Heart left ventricle (tissue), 16 donors: ENCODE results near the gene TARDBP. TPM values are rescaled to one million over a fixed set of nuclear protein-coding genes. Genes with fewer than 3 reads are reported as not detected.

Experiments used
- ATAC-seq, 4 donors: fragments of 200-7000 bp; cut with Tn5 transposase; one replicate each; pipeline ENCODE4 v1.9.1; 2020 to 2022; ENCODE audit warnings: moderate library complexity in 4 of 4, mild to moderate bottlenecking in 3 of 4, moderate number of reproducible peaks in 1 of 4
- DNase-seq, 5 donors: peaks; one replicate each; pipeline ENCODE4 v3.0.0-alpha.2; 2020
- H3K27ac ChIP-seq, 12 donors: fragments of 200-600 bp; sonication (generic) in 4 of 12; one replicate each; pipeline versions ENCODE4 v1.5.0 to v1.8.0; 2016 to 2022; ENCODE audit warnings: mild to moderate bottlenecking in 2 of 12
- H3K27me3 ChIP-seq, 9 donors: fragments of 200-600 bp; sonication (generic) in 2 of 9; one replicate each; pipeline versions ENCODE4 v1.5.1 to v1.8.0; 2016 to 2022; ENCODE audit warnings: mild to moderate bottlenecking in 3 of 9
- H3K36me3 ChIP-seq, 9 donors: fragments of 200-600 bp; sonication (generic) in 2 of 9; one replicate each; pipeline versions ENCODE4 v1.5.0 to v1.8.0; 2018 to 2022; ENCODE audit warnings: mild to moderate bottlenecking in 2 of 9
- H3K4me1 ChIP-seq, 12 donors: fragments of 200-600 bp; sonication (generic) in 4 of 12; one replicate each; pipeline versions ENCODE4 v1.5.0 to v1.8.0; 2016 to 2022; ENCODE audit warnings: mild to moderate bottlenecking in 3 of 12
- H3K4me3 ChIP-seq, 12 donors: fragments of 200-600 bp; sonication (generic) in 4 of 12; one replicate each; pipeline versions ENCODE4 v1.5.0 to v1.8.0; 2017 to 2022; ENCODE audit warnings: mild to moderate bottlenecking in 9 of 12, moderate library complexity in 4 of 12
- H3K9me3 ChIP-seq, 12 donors: fragments of 200-600 bp; sonication (generic) in 4 of 12; one replicate each; pipeline versions ENCODE4 v1.5.0 to v1.8.0; 2016 to 2022; ENCODE audit warnings: mild to moderate bottlenecking in 1 of 12
- CTCF ChIP-seq, 12 donors: fragments of 200-600 bp; sonication (generic) in 4 of 12; IDR thresholded peaks; one replicate each; pipeline versions ENCODE4 v1.5.0 to v1.8.0; 2018 to 2022; ENCODE audit warnings: antibody characterized with exemption in 12 of 12, mild to moderate bottlenecking in 5 of 12
- POLR2A ChIP-seq, 2 donors: fragments of 450-650 bp; IDR thresholded peaks; one replicate each; pipeline ENCODE4 v1.6.1; 2017; ENCODE audit warnings: antibody characterized with exemption in 2 of 2, mild to moderate bottlenecking in 2 of 2, moderate library complexity in 2 of 2
- WGBS, 4 donors: extraction: QIAGEN DNeasy Blood & Tissue Kit in 2 of 4; methylation state at CpG; one replicate each; pipeline versions ENCODE4 v1.1.5 to v1.1.7; 2013 to 2018; 5-methylcytosine and 5-hydroxymethylcytosine counted together
- intact Hi-C, 10 donors: fragments of 100-400 bp; cut with DNase I; formaldehyde crosslinking; loops; one replicate each; pipeline versions ENCODE4 v1.11.1 to v1.14.2; 2022
- polyA plus RNA-seq, 2 donors: library from polyadenylated mRNA; stranded (reverse); fragments of 200-250 nt; gene quantifications; one replicate each; pipeline ENCODE4 v1.2.3, GENCODE V29; 2013
- total RNA-seq, 9 donors: library from RNA; depleted of rRNA in 2 of 9; stranded (reverse); fragments of >200 nt in 2 of 9; fragmentation: NEBNext Ultra II Directional in 3 of 9; extraction: Animal tissue kit (Norgen Biotek cat#: 25700) in 3 of 9; gene quantifications; one replicate each; pipeline versions ENCODE4 v1.1.0 to v1.2.4, GENCODE V29; 2016 to 2023
- donor health status: ischemic (EF 13 %, LVEDD 7.1; RV severe dilation, severe dysfunction).
- donor health status: healthy with polysubstance abuse.
- donor health status: DM: no; HTN: yes; CAD: no.
- donor health status: DM: no; HTN: no; CAD: no.
- donor health status: ischemic (EF 25% LVEDD 6.9; RV normal size, moderate dysfunction).
- donor health status: ischemic (EF 25% LVEDD 5.7; RV mildly dilated, moderate dysfunction).
- donor health status: healthy.
- donor health status: DM: yes; HTN: yes; CAD: no.
- donor health status: ischemic (EF 35%, LVEDD 5.7; RV mildly dilated, moderate dysfunction).
- donor health status: nonischemic (EF 11% LVEDD 7.7; RV severe dilation, severe dysfunction).
- donor health status: DM: yes; HTN: yes; CAD: no.
- donor health status: PGD.
- donor health status: ischemic (EF 29% LVEDD 5.4; RV normal size, mild dysfunction).
- donor health status: nonischemic (EF 23%, LVEDD 6.1; RV moderate dilation, normal function).

The TARDBP gene
- total and polyA plus RNA-seq, 11 donors, result 66.3 to 138 (median 103) TPM

DNA sequence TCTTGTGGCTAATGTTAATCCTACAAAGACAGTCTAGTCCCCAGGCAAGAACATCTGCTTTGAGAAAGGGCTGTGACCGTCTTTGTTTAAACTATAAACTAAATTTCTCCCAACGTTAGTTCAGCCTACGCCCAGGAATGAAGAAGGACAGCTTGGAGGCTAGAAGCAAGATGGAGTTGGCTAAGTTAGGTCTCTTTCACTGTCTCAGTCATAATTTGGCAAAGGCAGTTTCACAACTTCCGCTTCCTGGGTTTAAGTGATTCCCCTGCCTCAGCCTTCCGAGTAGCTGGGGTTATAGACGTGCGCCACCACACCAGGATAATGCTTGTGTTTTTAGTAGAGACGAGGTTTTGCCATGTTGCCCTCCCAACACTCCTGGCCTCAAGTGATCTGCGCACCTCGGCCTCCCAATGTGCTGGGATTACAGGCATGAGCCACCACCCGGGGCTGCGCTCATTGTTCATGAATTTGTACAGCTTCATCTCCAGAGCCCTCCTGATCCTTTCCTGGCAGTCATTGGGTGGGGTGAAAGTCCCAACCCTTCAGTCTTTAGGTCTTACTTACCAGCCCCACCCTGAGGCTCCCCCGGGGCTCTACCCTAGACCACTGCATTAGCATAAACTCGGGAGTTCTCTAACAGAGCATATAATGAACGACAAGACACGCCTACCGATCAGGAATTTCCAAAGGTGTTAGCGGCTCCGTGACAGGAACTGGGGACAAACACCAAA, 39.5 kb downstream of the TARDBP start:
- no peak for TF ChIP-seq POLR2A (IDR thresholded peaks at IDR 0.05)
- TF ChIP-seq CTCF (IDR thresholded peaks at IDR 0.05), result no peak
- 52 to 64% (median 59%) methylated on average over 19 of the region's 19 CpGs for WGBS, 4 donors
- H3K4me3 ChIP-seq, result no peak overlapping the region
- H3K27me3 ChIP-seq, result peaks cover 0 to 5% (median 0%) of the 10 kb centered on the region in 9 donors
- peaks cover 0 to 8% (median 0%) of the 10 kb centered on the region in 12 donors for H3K4me1 ChIP-seq
- no peak overlapping the region for H3K27ac ChIP-seq
- ATAC-seq, result no peak
- no peaks in the 10 kb centered on the region for H3K9me3 ChIP-seq
- H3K36me3 ChIP-seq, result peaks cover 0 to 28% (median 19%) of the 10 kb centered on the region in 9 donors
- DNase-seq, result no peak
- intact Hi-C loops, result no loop called here

- intact Hi-C loops, result no loop called here
- peaks cover 0 to 5% (median 0%) of the 10 kb centered on the region in 9 donors for H3K27me3 ChIP-seq
- TF ChIP-seq CTCF (IDR thresholded peaks at IDR 0.05) (no peak), POLR2A (IDR thresholded peaks at IDR 0.05) (no peak)
- no peak overlapping the region for H3K4me3 ChIP-seq
- H3K36me3 ChIP-seq, result peaks cover 0 to 39% (median 25%) of the 10 kb centered on the region in 9 donors
- H3K4me1 ChIP-seq, result peaks cover 0 to 8% (median 0%) of the 10 kb centered on the region in 12 donors
- no peaks in the 10 kb centered on the region for H3K9me3 ChIP-seq
- ATAC-seq (peak in 3 of 4 donors; percentile 28 to 48 (median 33)), DNase-seq (no peak)
- H3K27ac ChIP-seq, result no peak overlapping the region
- WGBS, 4 donors, result 25 to 41% (median 29%) methylated on average over 14 to 29 of the region's 29 CpGs
Observed at GRCh38 chr1:11052839-11053757, 40.6 kb downstream of the TARDBP start.

DNA sequence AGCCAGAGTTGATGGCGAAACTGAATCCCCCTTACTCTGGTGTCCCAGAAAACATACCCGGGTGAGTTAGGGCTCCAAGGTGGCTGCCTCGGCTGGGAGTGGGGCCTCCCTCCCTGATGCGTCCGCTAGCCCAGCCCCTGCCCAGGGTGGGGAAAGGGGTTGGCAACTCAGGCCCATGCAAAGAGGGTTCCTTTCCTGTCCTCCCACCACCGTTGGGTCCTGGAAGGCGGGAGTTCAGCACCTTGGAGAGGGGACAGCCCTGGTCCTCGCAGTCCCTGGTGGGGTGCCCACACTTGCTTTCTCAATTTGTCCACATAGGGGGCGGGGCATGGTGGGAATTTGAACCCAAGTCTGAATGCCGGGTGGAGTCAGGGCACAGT, 41.3 kb downstream of the TARDBP start:
- ATAC-seq (peak; percentile 29 to 49 (median 36)), DNase-seq (no peak)
- Histone ChIP-seq H3K4me3 (no peak overlapping the region), H3K4me1 (peaks cover 0 to 13% (median 2%) of the 10 kb centered on the region in 12 donors), H3K36me3 (peaks cover 0 to 39% (median 26%) of the 10 kb centered on the region in 9 donors), H3K27me3 (peaks cover 0 to 5% (median 0%) of the 10 kb centered on the region in 9 donors), H3K27ac (no peak overlapping the region), H3K9me3 (no peaks in the 10 kb centered on the region)
- intact Hi-C loops, result no loop called here
- no peak for TF ChIP-seq POLR2A (IDR thresholded peaks at IDR 0.05)
- TF ChIP-seq CTCF (IDR thresholded peaks at IDR 0.05), result no peak
- 60 to 67% (median 60%) methylated on average over 7 to 10 of the region's 10 CpGs for whole genome bisulfite sequencing, 4 donors

DNA sequence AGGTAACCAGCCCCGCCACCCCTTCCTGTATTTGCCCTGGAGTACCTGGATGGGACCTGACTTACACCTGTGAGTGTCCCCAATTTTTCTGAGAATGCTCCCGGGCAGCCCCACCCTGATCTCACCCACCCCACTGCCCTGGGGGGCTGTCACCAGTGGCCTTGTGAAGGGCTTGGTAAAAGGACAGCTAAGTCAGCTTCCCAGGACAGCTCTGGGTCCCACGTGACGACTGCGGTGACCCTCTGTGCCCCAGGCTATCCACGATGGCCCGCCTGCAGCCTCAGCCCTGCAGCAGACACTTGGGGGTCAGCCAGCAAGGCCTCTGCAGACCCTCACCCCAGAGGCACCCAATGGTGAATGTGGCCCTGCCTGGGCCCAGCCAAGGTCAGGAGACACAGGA, 41.7 kb downstream of the TARDBP start:
- TF ChIP-seq POLR2A (IDR thresholded peaks at IDR 0.05) (no peak), CTCF (IDR thresholded peaks at IDR 0.05) (no peak)
- Histone ChIP-seq H3K4me3 (no peak overlapping the region), H3K4me1 (peaks cover 0 to 17% (median 6%) of the 10 kb centered on the region in 12 donors), H3K9me3 (no peaks in the 10 kb centered on the region), H3K27me3 (peaks cover 0 to 5% (median 0%) of the 10 kb centered on the region in 9 donors), H3K27ac (no peak overlapping the region), H3K36me3 (peaks cover 0 to 39% (median 26%) of the 10 kb centered on the region in 9 donors)
- no peak for ATAC-seq
- peak in 1 of 5 donors; percentile 62 for DNase-seq
- WGBS, 4 donors, result 86 to 96% (median 89%) methylated on average over 6 to 7 of the region's 7 CpGs
- intact Hi-C loops, result no loop called here
